Measurements from ENCODE around the gene DNAH9. TPM values are rescaled to one million over a fixed set of nuclear protein-coding genes. Genes with fewer than 3 reads are reported as not detected.

DNAH9 gene
- total and polyA plus RNA-seq, 2 donors (not counting 1 experiment from before 2014, with no cell fraction given): not detected

GRCh38 chr17:11997972-11998233 is 399.6 kb downstream of the DNAH9 start:
- peaks cover 5 to 11% of the 10 kb centered on the region in 2 donors for H3K4me1 ChIP-seq (ENCODE audit: control insufficient read depth in 2 of 2, insufficient read depth in 2 of 2, low read length in 2 of 2)
- H3K4me2 ChIP-seq (replicated peaks; ENCODE audit: low read depth, low read length, poor library complexity, severe bottlenecking): peak overlapping the region; percentile 82
- no peaks in the 10 kb centered on the region for H3K9me3 ChIP-seq (ENCODE audit: control extremely low read depth in 1 of 3, control insufficient read depth in 2 of 3, insufficient read depth in 1 of 3, low read length in 2 of 3)
- H3K36me3 ChIP-seq (replicated peaks in 1 of 2; ENCODE audit: control extremely low read depth in 1 of 2, control insufficient read depth in 1 of 2, extremely low read depth in 1 of 2, insufficient read depth in 2 of 2, low read length in 1 of 2): no peaks in the 10 kb centered on the region
- H3K27me3 Mint-ChIP-seq: no peaks in the 10 kb centered on the region
- 64% methylated on average over 3 of the region's 4 CpGs for WGBS (ENCODE audit: insufficient coverage)
- H3K27ac ChIP-seq (ENCODE audit: low read length in 2 of 2): peak overlapping the region; percentile 58 to 87
- peak overlapping the region; percentile 90 for H3K4me3 Mint-ChIP-seq
- ATAC-seq (ENCODE audit: low read depth) (no peak), DNase-seq (no peak)
- no peaks in the 10 kb centered on the region for H3K27me3 ChIP-seq (replicated peaks in 1 of 4; ENCODE audit: control extremely low read depth in 1 of 4, control insufficient read depth in 3 of 4, insufficient read depth in 4 of 4, low read length in 3 of 4)
- no peaks in the 10 kb centered on the region for H4K20me1 ChIP-seq (ENCODE audit: control insufficient read depth, insufficient read depth, low read length, poor library complexity, severe bottlenecking)
- peak overlapping the region; percentile 22 to 97 (median 92) for H3K4me3 ChIP-seq (ENCODE audit: control extremely low read depth in 1 of 5, extremely low read depth in 1 of 5, insufficient read depth in 1 of 5, low read depth in 2 of 5, low read length in 4 of 5)
- TF ChIP-seq CTCF (IDR thresholded peaks at IDR 0.05) (no peak), EZH2 (IDR thresholded peaks at IDR 0.05; ENCODE audit: borderline replicate concordance, insufficient read depth, low read depth, low read length, poor library complexity, severe bottlenecking) (no peak)
- ChIA-PET CTCF (interaction anchor here (1.0 to 2.2 kb wide), 5 partner anchors 12 to 1020 kb away, joined by 3 to 21 read pairs (median 3); partner anchors contain the start of genes ELAC2 and MAP2K4), POLR2A (interaction anchor here (2.5 kb wide), 1 partner anchor 22 kb away, joined by 31 read pairs; the partner anchor contains the start of gene MAP2K4)
- no peaks in the 10 kb centered on the region for H3K9me3 Mint-ChIP-seq (ENCODE audit: insufficient read depth)
- H3K27ac Mint-ChIP-seq: peak overlapping the region; percentile 89
- H3K9ac ChIP-seq (ENCODE audit: low read length): peak overlapping the region; percentile 97
- H3K79me2 ChIP-seq (ENCODE audit: control insufficient read depth, insufficient read depth, low read length): peaks cover 16% of the 10 kb centered on the region
- H3K4me1 Mint-ChIP-seq: peaks cover 16% of the 10 kb centered on the region
- intact Hi-C loops (cut with micrococcal nuclease): loop anchor here (1.0 to 5.0 kb wide), 4 partner anchors 22 to 1301 kb away; partner anchors contain the start of genes ADPRM, MAP2K4 and SCO1
- peak overlapping the region; percentile 98 for H2AFZ ChIP-seq (ENCODE audit: insufficient read depth, low read depth, low read length, poor library complexity, severe bottlenecking)

- ChIA-PET CTCF (interaction anchor here (1.7 kb wide), 1 partner anchor 14 kb away, joined by 3 read pairs; no protein-coding TSS in a partner anchor), POLR2A (no interaction called here)
- TF ChIP-seq EZH2 (IDR thresholded peaks at IDR 0.05; ENCODE audit: borderline replicate concordance, insufficient read depth, low read depth, low read length, poor library complexity, severe bottlenecking) (no peak), CTCF (IDR thresholded peaks at IDR 0.05) (no peak)
- no peaks in the 10 kb centered on the region for H3K36me3 ChIP-seq (replicated peaks in 1 of 2; ENCODE audit: control extremely low read depth in 1 of 2, control insufficient read depth in 1 of 2, extremely low read depth in 1 of 2, insufficient read depth in 2 of 2, low read length in 1 of 2)
- ATAC-seq (ENCODE audit: low read depth) (no peak), DNase-seq (no peak)
- H3K27ac Mint-ChIP-seq: no peak overlapping the region
- H3K27me3 ChIP-seq (replicated peaks in 1 of 4; ENCODE audit: control extremely low read depth in 1 of 4, control insufficient read depth in 3 of 4, insufficient read depth in 4 of 4, low read length in 3 of 4): no peaks in the 10 kb centered on the region
- no peak overlapping the region for H3K4me3 Mint-ChIP-seq
- H3K27ac ChIP-seq (ENCODE audit: low read length in 2 of 2): no peak overlapping the region
- H3K4me2 ChIP-seq (replicated peaks; ENCODE audit: low read depth, low read length, poor library complexity, severe bottlenecking): no peak overlapping the region
- peaks cover 5 to 11% of the 10 kb centered on the region in 2 donors for H3K4me1 ChIP-seq (ENCODE audit: control insufficient read depth in 2 of 2, insufficient read depth in 2 of 2, low read length in 2 of 2)
- intact Hi-C loops (cut with micrococcal nuclease): loop anchor here (5.0 kb wide), 2 partner anchors 33 to 1302 kb away; partner anchors contain the start of genes ADPRM and SCO1
- H4K20me1 ChIP-seq (ENCODE audit: control insufficient read depth, insufficient read depth, low read length, poor library complexity, severe bottlenecking): no peaks in the 10 kb centered on the region
- no peak overlapping the region for H2AFZ ChIP-seq (ENCODE audit: insufficient read depth, low read depth, low read length, poor library complexity, severe bottlenecking)
- no peaks in the 10 kb centered on the region for H3K27me3 Mint-ChIP-seq
- no peaks in the 10 kb centered on the region for H3K9me3 ChIP-seq (ENCODE audit: control extremely low read depth in 1 of 3, control insufficient read depth in 2 of 3, insufficient read depth in 1 of 3, low read length in 2 of 3)
- H3K4me1 Mint-ChIP-seq: peaks cover 16% of the 10 kb centered on the region
- WGBS (ENCODE audit: insufficient coverage): 100% methylated on average over 5 of the region's 5 CpGs
- peaks cover 9% of the 10 kb centered on the region for H3K79me2 ChIP-seq (ENCODE audit: control insufficient read depth, insufficient read depth, low read length)
- H3K9me3 Mint-ChIP-seq (ENCODE audit: insufficient read depth): no peaks in the 10 kb centered on the region
- no peak overlapping the region for H3K9ac ChIP-seq (ENCODE audit: low read length)
- no peak overlapping the region for H3K4me3 ChIP-seq (ENCODE audit: control extremely low read depth in 1 of 5, extremely low read depth in 1 of 5, insufficient read depth in 1 of 5, low read depth in 2 of 5, low read length in 4 of 5)
Measured at GRCh38 chr17:11999696-12000095, 401.4 kb downstream of the DNAH9 start.
